Brain microvascular endothelial cell (primary cell): ENCODE data around the gene TIAM2.

Experiments
- DNase-seq: peaks from one replicate; pipeline ENCODE4 v3.0.0-alpha.2; 2020
- H3K27ac ChIP-seq: fragments of 250-450 bp; sonication (Bioruptor Pico); 2 replicates; pipeline ENCODE4 v1.5.1; 2020; ENCODE audit warnings: mild to moderate bottlenecking, moderate library complexity
- H3K27me3 ChIP-seq: fragments of 250-450 bp; sonication (Bioruptor Pico); replicated peaks from 2 replicates; pipeline ENCODE4 v1.5.1; 2020; ENCODE audit warnings: mild to moderate bottlenecking
- H3K36me3 ChIP-seq: fragments of 250-450 bp; sonication (Bioruptor Pico); replicated peaks from 2 replicates; pipeline ENCODE4 v1.5.1; 2020; ENCODE audit warnings: mild to moderate bottlenecking
- H3K4me3 ChIP-seq: 2 replicates; pipeline ENCODE4 v1.5.1; 2011; ENCODE audit warnings: low read depth, mild to moderate bottlenecking, control low read depth, low read length, moderate library complexity
- in situ Hi-C: cut with HindIII; loops from 2 replicates; pipeline ENCODE4 v1.10.0; 2017; ENCODE audit warnings: low sequenced_read_pairs, low pct_ligation_motif_present
- TF ChIP-seq, protein P1 (sequence below): IDR thresholded peaks from 2 replicates; pipeline ENCODE4 v1.5.1; 2011; ENCODE audit warnings: low read depth, mild to moderate bottlenecking, moderate library complexity, low read length, control low read depth, inconsistent platforms; ENCODE audit errors: missing control alignments

TIAM2 gene

DNA sequence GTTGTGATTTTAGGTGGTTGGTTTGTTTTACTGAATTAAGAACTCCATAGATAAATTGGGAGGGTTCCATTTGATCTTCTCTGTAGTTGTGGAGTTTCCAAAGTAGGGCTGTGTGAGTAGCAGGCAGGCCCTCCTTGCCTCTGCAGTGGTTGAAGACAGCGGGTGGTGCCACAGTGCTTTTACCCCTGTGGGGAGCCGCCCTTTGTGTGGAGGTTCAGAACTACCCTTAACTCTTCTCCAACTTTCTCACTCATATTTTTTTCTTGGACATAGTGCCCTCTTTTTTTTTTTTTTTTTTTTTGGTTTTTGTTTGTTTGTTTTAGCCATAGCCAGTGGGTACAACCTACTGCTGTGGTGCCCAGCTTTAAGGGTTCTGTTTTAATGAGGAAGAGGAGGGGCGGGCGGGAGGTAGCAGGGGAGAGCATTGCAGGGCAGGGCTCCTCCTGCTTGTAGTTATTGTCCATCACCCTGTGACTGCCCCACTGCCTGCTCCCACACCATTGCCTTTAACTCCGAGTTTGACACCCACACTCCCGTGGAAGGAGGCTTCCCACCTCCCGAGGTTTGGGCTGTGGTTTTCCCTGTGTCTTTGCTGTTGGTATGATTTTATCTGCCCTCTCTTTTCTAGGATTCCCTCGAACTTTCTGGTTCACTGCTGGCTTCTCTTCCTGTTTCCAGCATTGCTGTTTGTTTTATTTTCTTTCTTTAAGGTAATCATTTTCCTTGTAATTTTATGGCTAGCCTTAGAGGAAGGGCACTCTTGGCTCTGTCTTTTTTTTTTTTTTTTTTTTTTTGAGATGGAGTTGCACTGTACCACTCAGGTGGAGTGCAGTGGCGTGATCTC is 50.7 kb downstream of the TIAM2 start:
- Histone ChIP-seq H3K4me3 (no peak overlapping the region), H3K36me3 (no peaks in the 10 kb centered on the region), H3K27ac (no peak overlapping the region), H3K27me3 (no peaks in the 10 kb centered on the region)
- in situ Hi-C loops: no loop called here
- TF ChIP-seq, protein P1, sequence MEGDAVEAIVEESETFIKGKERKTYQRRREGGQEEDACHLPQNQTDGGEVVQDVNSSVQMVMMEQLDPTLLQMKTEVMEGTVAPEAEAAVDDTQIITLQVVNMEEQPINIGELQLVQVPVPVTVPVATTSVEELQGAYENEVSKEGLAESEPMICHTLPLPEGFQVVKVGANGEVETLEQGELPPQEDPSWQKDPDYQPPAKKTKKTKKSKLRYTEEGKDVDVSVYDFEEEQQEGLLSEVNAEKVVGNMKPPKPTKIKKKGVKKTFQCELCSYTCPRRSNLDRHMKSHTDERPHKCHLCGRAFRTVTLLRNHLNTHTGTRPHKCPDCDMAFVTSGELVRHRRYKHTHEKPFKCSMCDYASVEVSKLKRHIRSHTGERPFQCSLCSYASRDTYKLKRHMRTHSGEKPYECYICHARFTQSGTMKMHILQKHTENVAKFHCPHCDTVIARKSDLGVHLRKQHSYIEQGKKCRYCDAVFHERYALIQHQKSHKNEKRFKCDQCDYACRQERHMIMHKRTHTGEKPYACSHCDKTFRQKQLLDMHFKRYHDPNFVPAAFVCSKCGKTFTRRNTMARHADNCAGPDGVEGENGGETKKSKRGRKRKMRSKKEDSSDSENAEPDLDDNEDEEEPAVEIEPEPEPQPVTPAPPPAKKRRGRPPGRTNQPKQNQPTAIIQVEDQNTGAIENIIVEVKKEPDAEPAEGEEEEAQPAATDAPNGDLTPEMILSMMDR: no peak
- no peak for DNase-seq

DNA sequence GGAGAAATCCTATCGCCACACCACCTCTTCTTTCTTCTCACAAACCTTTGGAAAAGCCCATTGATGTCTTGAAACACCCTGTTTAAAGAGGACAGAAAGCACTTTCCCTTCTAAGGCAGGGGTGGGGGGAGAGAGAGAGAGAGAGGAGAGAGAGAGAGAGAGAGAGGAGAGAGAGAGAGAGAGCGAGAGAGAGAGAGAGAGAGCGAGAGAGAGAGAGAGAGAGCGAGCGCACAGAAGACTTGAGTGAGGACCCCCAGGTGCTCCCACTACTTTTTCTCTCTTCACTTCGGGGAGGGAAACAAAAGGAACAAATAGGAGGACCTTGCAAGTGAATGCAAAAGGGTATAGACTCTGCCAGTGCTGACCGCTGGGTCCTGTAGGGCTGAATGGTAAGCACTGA is 52.4 kb downstream of the TIAM2 start:
- no peaks in the 10 kb centered on the region for H3K36me3 ChIP-seq
- in situ Hi-C loops: no loop called here
- no peak overlapping the region for H3K27ac ChIP-seq
- H3K4me3 ChIP-seq: no peak overlapping the region
- DNase-seq: no peak
- TF ChIP-seq, protein P1: no peak
- H3K27me3 ChIP-seq: no peaks in the 10 kb centered on the region

DNA sequence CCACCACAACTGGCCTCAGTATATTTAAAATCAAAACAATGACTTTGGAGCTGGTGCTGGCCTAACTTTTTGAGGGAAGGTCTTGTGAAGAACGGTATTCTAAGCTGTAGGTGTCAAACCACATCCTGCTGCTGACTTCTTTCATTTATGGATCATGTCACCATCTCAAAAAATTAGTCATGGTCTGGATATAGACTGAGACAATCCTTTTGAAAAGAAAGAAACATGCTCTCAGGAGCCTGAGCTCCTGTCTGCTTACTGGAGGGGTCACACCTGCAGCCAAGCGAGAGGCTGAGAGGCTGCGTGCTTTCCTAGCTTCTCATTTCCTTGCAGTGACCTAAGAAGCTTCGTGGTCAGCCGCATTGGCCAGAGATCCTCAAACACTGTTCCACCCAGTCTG is 55.2 kb downstream of the TIAM2 start:
- DNase-seq: peak; percentile 48

DNA sequence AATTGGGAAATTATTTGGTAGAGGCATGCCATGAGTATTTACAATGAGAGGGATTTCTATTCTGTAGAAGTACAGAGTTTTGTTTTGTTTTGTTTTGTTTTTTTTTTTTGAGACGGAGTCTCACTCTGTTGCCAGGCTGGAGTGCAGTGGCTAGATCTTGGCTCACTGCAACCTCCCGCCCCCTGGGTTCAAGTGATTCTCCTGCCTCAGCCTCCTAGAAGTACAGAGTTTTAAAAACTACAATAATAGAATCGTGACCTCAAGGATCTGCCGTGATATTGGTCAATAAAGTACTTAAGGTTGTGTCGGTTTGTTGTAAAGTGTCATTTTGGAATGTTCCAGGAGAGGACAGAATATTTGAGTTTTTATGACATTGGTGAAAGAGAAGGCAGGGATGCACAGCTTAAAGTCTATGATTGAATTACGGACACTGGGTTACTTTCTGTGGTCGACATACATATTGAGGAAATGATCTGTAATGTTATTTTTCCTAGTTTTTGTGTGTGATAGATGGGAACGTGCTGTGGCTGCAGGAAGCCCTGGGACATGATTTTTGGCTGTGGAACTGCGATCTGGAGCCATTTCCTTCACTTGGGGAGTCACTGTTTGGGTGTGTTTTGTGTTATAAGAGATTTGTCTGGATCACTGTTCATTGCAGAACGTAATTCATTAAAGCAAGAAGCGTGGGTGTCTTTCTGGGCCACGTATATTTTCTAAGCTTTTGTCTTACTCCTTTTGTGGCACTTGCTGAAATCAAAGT is 59.6 kb downstream of the TIAM2 start:
- no peak for DNase-seq
- Histone ChIP-seq H3K4me3 (no peak overlapping the region), H3K36me3 (no peaks in the 10 kb centered on the region), H3K27me3 (no peaks in the 10 kb centered on the region), H3K27ac (no peak overlapping the region)
- TF ChIP-seq, protein P1: no peak
- in situ Hi-C loops: no loop called here

More for the DNA sequence above, 55.2 kb downstream of the TIAM2 start:
- H3K36me3 ChIP-seq: no peaks in the 10 kb centered on the region
- TF ChIP-seq, protein P1: no peak
- no peak overlapping the region for H3K4me3 ChIP-seq
- H3K27ac ChIP-seq: no peak overlapping the region
- no peaks in the 10 kb centered on the region for H3K27me3 ChIP-seq
- in situ Hi-C loops: no loop called here

DNA sequence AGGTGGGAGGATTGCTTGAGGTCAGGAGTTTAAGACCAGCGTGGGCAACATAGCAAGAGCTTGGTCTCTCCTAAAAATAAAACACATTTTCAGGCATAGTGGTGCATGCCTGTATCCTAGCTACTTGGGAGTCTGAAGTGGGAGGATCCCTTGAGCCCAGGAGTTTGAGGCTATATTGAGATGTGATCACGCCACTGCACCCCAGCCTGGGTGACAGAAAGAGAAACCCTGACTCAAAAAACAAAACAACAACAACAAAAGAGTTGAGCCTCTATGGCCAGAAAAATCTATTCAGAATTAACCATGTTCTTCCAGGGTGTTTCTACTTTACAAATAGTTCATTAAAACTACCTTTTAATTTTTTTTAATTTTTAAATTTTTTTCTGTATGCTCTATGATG is 60.6 kb downstream of the TIAM2 start:
- TF ChIP-seq, protein P1: no peak
- DNase-seq: no peak
- Histone ChIP-seq H3K36me3 (no peaks in the 10 kb centered on the region), H3K4me3 (no peak overlapping the region), H3K27ac (no peak overlapping the region), H3K27me3 (no peaks in the 10 kb centered on the region)
- in situ Hi-C loops: no loop called here
